Caco-2 (cell line): ENCODE results near the gene PALLD. TPM values are rescaled to one million over a fixed set of nuclear protein-coding genes. Genes with fewer than 3 reads are reported as not detected.
A peak's percentile ranks its signal among the peaks of the same experiment; 100 is the strongest.
"Not testable (repeated sequence)": the region's sequence is repeated elsewhere in the genome, so short reads cannot be mapped to it uniquely, and the experiment has no call there.

Source experiments
- Bru-seq: library from RNA; stranded (reverse); fragments of 400-500 nt; gene quantifications from one replicate; lab custom pipeline; 2021; lab: Mats Ljungman, UMichigan
- BruChase-seq, 2 experiments: library from RNA; stranded (reverse); fragments of 400-500 nt; gene quantifications; one replicate each; lab custom pipeline; 2021; lab: Mats Ljungman, UMichigan
- BruUV-seq: library from RNA; stranded (reverse); fragments of 400-500 nt; replicated peaks from 2 replicates; lab custom pipeline; 2021; lab: Mats Ljungman, UMichigan
- CTCF ChIA-PET: fragments of 300-600 bp; sonication (Branson Sonifier 250); formaldehyde crosslinking; loops from one replicate; lab custom pipeline; 2022; ENCODE audit warnings: antibody characterized with exemption; lab: Charles Lee
- POLR2A ChIA-PET: fragments of 300-600 bp; sonication (Branson Sonifier 250); formaldehyde crosslinking; loops from one replicate; lab custom pipeline; 2022; ENCODE audit warnings: antibody characterized with exemption; lab: Charles Lee
- DNase-seq, 2 experiments: peaks; one replicate each; pipeline versions ENCODE4 v3.0.0 to v3.0.0-alpha.2; 2020 to 2022
- H3K27me3 ChIP-seq: replicated peaks from 2 replicates; pipeline ENCODE4 v1.6.0; 2011; ENCODE audit warnings: low read length; ENCODE audit not compliant: control insufficient read depth, insufficient read depth
- H3K36me3 ChIP-seq: 2 replicates; pipeline ENCODE4 v1.5.1; 2011; ENCODE audit warnings: low read length; ENCODE audit not compliant: control insufficient read depth, insufficient read depth
- H3K4me1 ChIP-seq: fragments of 250-450 bp; sonication (Bioruptor Pico); 2 replicates; pipeline ENCODE4 v1.5.1; 2020; ENCODE audit warnings: mild to moderate bottlenecking
- H3K4me3 ChIP-seq: 2 replicates; pipeline ENCODE4 v1.5.1; 2011; ENCODE audit warnings: low read depth, mild to moderate bottlenecking, control low read depth, low read length
- H3K9me3 ChIP-seq: fragments of 250-450 bp; sonication (Bioruptor Pico); 2 replicates; pipeline ENCODE4 v1.5.1; 2020; ENCODE audit warnings: mild to moderate bottlenecking, moderate library complexity
- H3K27ac Mint-ChIP-seq: one replicate; pipeline ENCODE4 v1.8.0; 2022; ENCODE audit warnings: mixed read lengths; ENCODE audit not compliant: unreplicated experiment
- H3K27me3 Mint-ChIP-seq: one replicate; pipeline ENCODE4 v1.8.0; 2022; ENCODE audit warnings: mixed read lengths; ENCODE audit not compliant: insufficient read depth, unreplicated experiment
- H3K36me3 Mint-ChIP-seq: one replicate; pipeline ENCODE4 v1.8.0; 2022; ENCODE audit warnings: mild to moderate bottlenecking, mixed read lengths; ENCODE audit not compliant: insufficient read depth, unreplicated experiment
- H3K4me1 Mint-ChIP-seq: one replicate; pipeline ENCODE4 v1.8.0; 2022; ENCODE audit warnings: low read depth, mixed read lengths; ENCODE audit not compliant: unreplicated experiment
- H3K4me3 Mint-ChIP-seq: one replicate; pipeline ENCODE4 v1.8.0; 2022; ENCODE audit warnings: mild to moderate bottlenecking, moderate library complexity, mixed read lengths; ENCODE audit not compliant: unreplicated experiment
- H3K9me3 Mint-ChIP-seq: one replicate; pipeline ENCODE4 v1.8.0; 2022; ENCODE audit warnings: mixed read lengths; ENCODE audit not compliant: unreplicated experiment
- intact Hi-C: fragments of 100-400 bp; cut with micrococcal nuclease; formaldehyde crosslinking; loops from one replicate; pipeline ENCODE4 v1.10.0; 2022; ENCODE audit not compliant: unreplicated experiment
- long read RNA-seq: library from polyadenylated mRNA; stranded (forward); transcript quantifications from one replicate; pipeline ENCODE4 v2.0.0, GENCODE V29; 2022
- total RNA-seq: library from RNA; stranded (reverse); gene quantifications from 2 replicates; pipeline ENCODE4 v1.2.3, GENCODE V29; 2022
- TF ChIP-seq, protein P1 (sequence below), 2 experiments: fragments of 200-600 bp in 1 of 2; IDR thresholded peaks; 1 replicate in 1 of 2; 2 replicates in 1 of 2; pipeline versions ENCODE4 v1.5.1 to v1.8.0; 2011 to 2022; ENCODE audit warnings: antibody characterized with exemption in 1 of 2, control low read depth in 1 of 2, inconsistent platforms in 1 of 2, low read depth in 1 of 2, low read length in 1 of 2, mild to moderate bottlenecking in 1 of 2, moderate library complexity in 1 of 2; ENCODE audit not compliant: insufficient read depth in 1 of 2, severe bottlenecking in 1 of 2, unreplicated experiment in 1 of 2

Gene PALLD
- total RNA-seq = 12.3 and 12.9 TPM in 2 replicates
- percentile 39 among the genes with signal in this experiment for Bru-seq, nascent RNA
- BruChase-seq, experiment 1, labeled RNA remaining after a 2-hour chase = percentile 40 among the genes with signal in this experiment
- percentile 39 among the genes with signal in this experiment for BruChase-seq, experiment 2, labeled RNA remaining after a 6-hour chase
- long read RNA-seq, full-length matches to known transcripts = 15 of 28 reads
- long read RNA-seq, partial matches to known transcripts = 6 of 28 reads
- long read RNA-seq, other reads (novel, unspliced or antisense) = 7 of 28 reads

DNA sequence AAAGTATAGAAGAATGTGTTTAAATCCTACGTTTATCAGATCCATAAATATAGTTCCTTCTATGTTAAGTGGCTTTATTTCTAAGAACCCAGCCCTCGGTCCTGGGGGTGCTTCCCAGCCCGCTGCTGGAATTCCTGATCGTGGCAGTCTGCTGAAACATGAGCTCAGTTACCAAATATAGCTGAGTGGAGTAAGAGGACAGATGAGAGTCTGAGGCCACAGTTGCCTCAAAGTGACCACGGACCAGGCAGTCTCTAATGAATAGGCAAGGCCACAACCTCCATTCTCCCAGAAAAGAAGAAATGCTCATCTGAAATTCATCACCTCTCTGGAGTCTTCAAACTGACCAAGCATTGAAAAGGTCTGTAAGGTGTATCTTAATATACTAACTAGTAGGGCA, at the start of gene PALLD:
PALLD (plus strand) TSS at position 219 of the 400 bp plus-strand sequence.
- no TSS peak for BruUV-seq
- intact Hi-C loops = no loop called here
- Mint-ChIP-seq H3K27ac (no peak within 1 kb of the TSS), H3K4me3 (no peak within 1 kb of the TSS), H3K9me3 (no peaks in the 10 kb centered on the region), H3K36me3 (no peaks in the 10 kb centered on the region), H3K27me3 (no peaks in the 10 kb centered on the region), H3K4me1 (peaks cover 7% of the 10 kb centered on the region)
- ChIA-PET CTCF (no interaction called here), POLR2A (no interaction called here)
- H3K27me3 ChIP-seq = no peaks in the 10 kb centered on the region
- no peak for DNase-seq
- peaks cover 7% of the 10 kb centered on the region for H3K4me1 ChIP-seq
- H3K9me3 ChIP-seq = no peaks in the 10 kb centered on the region
- TF ChIP-seq, protein P1, sequence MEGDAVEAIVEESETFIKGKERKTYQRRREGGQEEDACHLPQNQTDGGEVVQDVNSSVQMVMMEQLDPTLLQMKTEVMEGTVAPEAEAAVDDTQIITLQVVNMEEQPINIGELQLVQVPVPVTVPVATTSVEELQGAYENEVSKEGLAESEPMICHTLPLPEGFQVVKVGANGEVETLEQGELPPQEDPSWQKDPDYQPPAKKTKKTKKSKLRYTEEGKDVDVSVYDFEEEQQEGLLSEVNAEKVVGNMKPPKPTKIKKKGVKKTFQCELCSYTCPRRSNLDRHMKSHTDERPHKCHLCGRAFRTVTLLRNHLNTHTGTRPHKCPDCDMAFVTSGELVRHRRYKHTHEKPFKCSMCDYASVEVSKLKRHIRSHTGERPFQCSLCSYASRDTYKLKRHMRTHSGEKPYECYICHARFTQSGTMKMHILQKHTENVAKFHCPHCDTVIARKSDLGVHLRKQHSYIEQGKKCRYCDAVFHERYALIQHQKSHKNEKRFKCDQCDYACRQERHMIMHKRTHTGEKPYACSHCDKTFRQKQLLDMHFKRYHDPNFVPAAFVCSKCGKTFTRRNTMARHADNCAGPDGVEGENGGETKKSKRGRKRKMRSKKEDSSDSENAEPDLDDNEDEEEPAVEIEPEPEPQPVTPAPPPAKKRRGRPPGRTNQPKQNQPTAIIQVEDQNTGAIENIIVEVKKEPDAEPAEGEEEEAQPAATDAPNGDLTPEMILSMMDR (IDR thresholded peaks at IDR 0.05; ENCODE audit: insufficient read depth in 1 of 2, low read depth in 1 of 2, low read length in 1 of 2, severe bottlenecking in 1 of 2, unreplicated experiment in 1 of 2) = no peak
- H3K36me3 ChIP-seq = no peaks in the 10 kb centered on the region
- no peak within 1 kb of the TSS for H3K4me3 ChIP-seq

DNA sequence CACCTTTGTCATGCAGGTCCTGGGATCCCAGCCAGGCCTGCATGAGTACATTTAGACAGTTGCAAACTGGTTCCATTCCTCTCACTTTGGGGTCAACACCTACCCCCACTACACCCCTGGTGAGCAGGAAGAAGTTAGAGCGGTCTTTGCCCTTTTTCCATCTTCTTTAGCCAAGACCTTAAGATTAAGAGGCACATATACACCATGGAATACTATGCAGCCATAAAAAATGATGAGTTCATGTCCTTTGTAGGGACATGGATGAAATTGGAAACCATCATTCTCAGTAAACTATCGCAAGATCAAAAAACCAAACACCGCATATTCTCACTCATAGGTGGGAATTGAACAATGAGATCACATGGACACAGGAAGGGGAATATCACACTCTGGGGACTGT, 47.8 kb upstream of the PALLD start:
- H3K9me3 ChIP-seq, H3K36me3 Mint-ChIP-seq, H3K9me3 Mint-ChIP-seq, CTCF ChIA-PET, H3K4me3 ChIP-seq, BruUV-seq, DNase-seq, H3K27me3 ChIP-seq, H3K4me3 Mint-ChIP-seq, H3K36me3 ChIP-seq, POLR2A ChIA-PET, intact Hi-C loops, H3K27ac Mint-ChIP-seq, H3K27me3 Mint-ChIP-seq: not testable (repeated sequence)
- peaks cover 12% of the 10 kb centered on the region for H3K4me1 Mint-ChIP-seq
- peaks cover 12% of the 10 kb centered on the region for H3K4me1 ChIP-seq

DNA sequence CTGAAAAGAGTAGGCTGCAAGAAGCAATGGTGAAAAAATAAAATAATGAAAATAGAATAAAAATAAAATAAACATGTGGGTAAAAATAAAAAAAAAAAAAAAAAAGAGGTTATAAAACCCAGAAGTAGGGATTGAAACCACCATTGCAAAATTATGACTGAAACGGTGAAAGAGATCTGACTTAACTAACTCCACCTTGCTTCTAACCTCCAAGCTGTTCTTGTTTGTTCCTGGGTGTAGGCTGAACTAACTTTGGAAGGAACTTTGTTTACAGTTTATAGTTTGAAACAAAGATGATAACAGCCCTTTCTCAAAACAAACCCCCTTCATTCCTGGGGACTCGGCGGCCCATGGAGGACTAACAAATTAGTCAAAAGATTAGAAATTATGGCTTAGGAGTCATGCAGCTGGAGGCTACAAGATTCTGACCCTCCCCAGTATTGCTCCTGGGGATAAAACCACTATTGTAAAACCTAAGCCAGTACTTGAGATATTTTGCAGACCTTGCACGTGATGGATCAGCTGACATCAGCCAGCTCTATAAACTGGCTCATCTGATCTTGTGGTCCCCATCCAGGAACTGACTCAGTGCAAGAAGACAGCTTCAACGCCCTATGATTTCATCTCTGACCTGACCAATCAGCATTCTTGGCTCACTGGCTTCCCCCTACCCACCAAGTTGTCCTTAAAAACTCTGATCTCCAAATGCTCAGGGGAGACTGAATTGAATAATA, 47.0 kb upstream of the PALLD start:
- Histone ChIP-seq H3K4me3 (no peak overlapping the region), H3K36me3 (no peaks in the 10 kb centered on the region), H3K4me1 (peaks cover 12% of the 10 kb centered on the region), H3K9me3 (no peaks in the 10 kb centered on the region), H3K27me3 (no peaks in the 10 kb centered on the region)
- DNase-seq = no peak
- Mint-ChIP-seq H3K27ac (no peak overlapping the region), H3K36me3 (no peaks in the 10 kb centered on the region), H3K9me3 (no peaks in the 10 kb centered on the region), H3K4me1 (peaks cover 12% of the 10 kb centered on the region), H3K4me3 (no peak overlapping the region), H3K27me3 (peaks cover 2% of the 10 kb centered on the region)
- intact Hi-C loops = no loop called here
- TF ChIP-seq, protein P1 (IDR thresholded peaks at IDR 0.05; ENCODE audit: insufficient read depth in 1 of 2, low read depth in 1 of 2, low read length in 1 of 2, severe bottlenecking in 1 of 2, unreplicated experiment in 1 of 2) = no peak
- POLR2A ChIA-PET = no interaction called here
- no TSS peak for BruUV-seq
- CTCF ChIA-PET = no interaction called here
